HG03064 (cell line): ENCODE data around the gene GIMAP4.
"Not testable (repeated sequence)": the region's sequence is repeated elsewhere in the genome, so short reads cannot be mapped to it uniquely, and the experiment has no call there.

ENCODE experiments used
- ATAC-seq: cut with Tn5 transposase; IDR thresholded peaks from one replicate; pipeline ENCODE4 v1.9.1; 2021; ENCODE audit warnings: low read depth; ENCODE audit not compliant: unreplicated experiment

GIMAP4 gene

GRCh38 chr7:150567169-150567568 lies at the start of gene GIMAP4:
TSS of gene GIMAP4 (plus strand) at chr7:150567390. CDS start at chr7:150569902, 2,512 bp downstream.
- no peak for ATAC-seq

- ATAC-seq, result no peak
Observed at GRCh38 chr7:150519310-150519709, 47.9 kb upstream of the GIMAP4 start.

DNA sequence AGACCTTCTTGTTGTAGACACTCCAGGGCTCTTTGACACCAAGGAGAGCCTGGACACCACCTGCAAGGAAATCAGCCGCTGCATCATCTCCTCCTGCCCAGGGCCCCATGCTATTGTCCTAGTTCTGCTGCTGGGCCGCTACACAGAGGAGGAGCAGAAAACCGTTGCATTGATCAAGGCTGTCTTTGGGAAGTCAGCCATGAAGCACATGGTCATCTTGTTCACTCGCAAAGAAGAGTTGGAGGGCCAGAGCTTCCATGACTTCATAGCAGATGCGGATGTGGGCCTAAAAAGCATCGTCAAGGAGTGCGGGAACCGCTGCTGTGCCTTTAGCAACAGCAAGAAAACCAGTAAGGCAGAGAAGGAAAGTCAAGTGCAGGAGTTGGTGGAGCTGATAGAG lies 47.0 kb upstream of the GIMAP4 start:
- no peak for ATAC-seq

- not testable (repeated sequence) for ATAC-seq
Observed at GRCh38 chr7:150522931-150523330, 44.3 kb upstream of the GIMAP4 start.

- no peak for ATAC-seq
Observed at GRCh38 chr7:150524018-150524417, 43.2 kb upstream of the GIMAP4 start.

DNA sequence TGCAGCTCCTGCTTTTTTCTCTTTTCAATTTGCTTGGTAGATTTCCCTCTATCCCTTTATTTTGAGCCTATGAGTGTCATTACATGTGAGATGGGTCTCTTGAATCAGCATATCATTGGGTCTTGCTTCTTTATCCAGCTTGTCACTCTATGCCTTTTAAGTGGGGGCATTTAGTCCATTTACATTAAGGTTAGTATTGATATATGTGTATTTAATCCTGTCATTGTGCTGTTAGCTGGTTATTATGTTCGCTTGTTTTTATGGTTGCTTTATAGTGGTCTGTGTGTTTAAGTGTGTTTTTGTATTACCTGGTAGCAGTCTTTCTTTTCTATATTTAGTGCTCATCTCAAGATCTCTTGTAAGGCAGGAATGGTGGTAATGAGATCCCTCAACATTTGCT lies 35.5 kb upstream of the GIMAP4 start:
- no peak for ATAC-seq

DNA sequence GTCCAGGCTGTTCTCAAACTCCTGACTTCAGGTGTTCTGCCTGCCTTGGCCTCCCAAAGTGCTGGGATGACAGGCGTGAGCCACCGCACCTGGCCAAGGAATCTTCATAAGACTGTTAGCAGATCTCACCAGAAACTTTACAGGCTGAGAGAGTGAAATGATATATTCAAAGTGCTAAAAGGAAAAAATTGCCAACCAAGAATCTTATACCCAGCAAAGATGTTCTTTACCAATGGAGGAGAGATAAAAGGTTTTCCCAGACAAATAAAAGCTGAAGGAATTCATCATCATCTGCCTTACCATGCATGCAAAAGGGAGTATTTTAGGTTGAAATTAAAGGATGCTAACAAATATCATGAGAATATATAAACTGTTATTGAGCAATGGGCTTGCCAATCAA lies 28.9 kb upstream of the GIMAP4 start:
- no peak for ATAC-seq

DNA sequence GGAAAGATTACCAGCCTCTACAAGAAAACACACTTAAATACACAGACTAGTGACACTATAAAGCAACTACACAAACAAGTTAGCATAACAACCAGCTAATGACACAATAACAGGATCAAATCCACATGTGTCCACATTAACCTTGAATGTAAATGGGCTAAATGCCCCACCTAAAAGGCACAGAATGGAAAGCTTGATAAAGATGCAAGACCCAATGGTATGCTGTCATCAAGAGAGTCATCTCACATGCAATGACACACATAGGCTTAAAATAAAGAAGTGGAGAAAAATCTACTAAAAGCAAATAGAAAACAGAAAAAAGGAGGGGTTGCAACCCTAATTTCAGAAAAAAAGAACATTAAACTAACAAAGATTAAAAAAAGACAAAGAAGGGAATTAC lies 14.0 kb upstream of the GIMAP4 start:
- ATAC-seq, result no peak

GRCh38 chr7:150556521-150557138 lies 10.6 kb upstream of the GIMAP4 start:
- no peak for ATAC-seq

DNA sequence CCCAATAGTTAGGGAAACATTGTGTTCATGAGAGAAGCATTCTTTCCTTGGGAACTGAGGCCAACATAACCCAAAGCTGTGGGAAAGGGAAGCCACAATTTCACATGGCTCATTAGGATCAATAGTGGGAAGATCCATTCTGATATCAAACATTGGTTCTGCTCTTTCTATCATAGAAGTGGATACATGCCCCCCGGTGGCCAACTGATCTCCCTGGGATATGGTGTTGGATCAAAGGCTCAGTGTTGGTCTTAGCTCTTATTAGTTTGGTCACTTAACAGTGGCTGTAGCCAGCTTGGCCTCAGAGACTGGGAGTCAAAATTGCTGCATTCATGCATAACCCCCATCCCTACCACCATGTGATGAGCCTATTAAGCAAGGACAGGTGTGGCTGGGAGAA lies 6.7 kb upstream of the GIMAP4 start:
- ATAC-seq, result no peak

- ATAC-seq, result no peak
Observed at GRCh38 chr7:150562919-150563318, 4.3 kb upstream of the GIMAP4 start.

GRCh38 chr7:150564006-150564405 lies 3.2 kb upstream of the GIMAP4 start:
- ATAC-seq, result no peak

- ATAC-seq, result no peak
Observed at GRCh38 chr7:150564566-150564965, 2.6 kb upstream of the GIMAP4 start.

DNA sequence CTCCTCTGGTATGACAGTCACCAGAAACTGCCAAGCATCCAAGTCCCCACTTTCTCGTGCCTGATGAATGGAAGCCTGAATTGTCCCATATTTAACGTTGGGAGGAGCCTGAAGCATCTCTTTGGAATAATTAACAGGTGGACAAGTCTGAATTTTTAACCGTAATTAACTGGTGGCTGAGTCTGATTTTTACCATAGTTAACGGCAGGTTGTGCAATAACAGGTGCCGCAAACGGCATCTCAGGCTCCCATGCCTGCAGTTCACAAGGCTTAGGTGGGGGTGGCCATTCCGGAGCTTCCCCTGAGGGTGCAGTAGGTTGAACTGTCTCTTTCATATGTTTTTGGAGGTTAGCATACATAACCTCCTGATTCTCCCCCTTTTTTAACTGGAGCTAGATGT lies 2.0 kb upstream of the GIMAP4 start:
- no peak for ATAC-seq

DNA sequence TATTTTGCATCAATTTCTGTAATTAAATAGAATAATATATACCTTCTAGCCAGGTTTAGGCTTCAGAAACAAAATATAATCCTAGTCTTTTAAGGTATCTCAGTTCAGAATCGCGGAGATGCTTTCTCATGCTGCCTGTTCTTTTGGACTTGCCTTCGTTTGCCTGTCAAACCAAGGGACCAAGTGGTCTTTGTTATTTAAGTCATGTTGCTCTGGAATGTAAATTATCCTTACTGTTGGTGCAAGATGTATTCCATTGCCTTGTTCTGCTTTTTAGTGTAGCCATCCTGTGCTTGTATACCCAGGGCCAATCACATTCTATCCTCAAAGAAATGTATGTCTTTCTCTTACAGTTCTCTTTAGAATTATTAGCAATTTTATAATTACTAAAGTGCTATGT lies 1.1 kb upstream of the GIMAP4 start:
- no peak for ATAC-seq

GRCh38 chr7:150566572-150566971 lies 618 bp upstream of the GIMAP4 start:
- no peak for ATAC-seq

DNA sequence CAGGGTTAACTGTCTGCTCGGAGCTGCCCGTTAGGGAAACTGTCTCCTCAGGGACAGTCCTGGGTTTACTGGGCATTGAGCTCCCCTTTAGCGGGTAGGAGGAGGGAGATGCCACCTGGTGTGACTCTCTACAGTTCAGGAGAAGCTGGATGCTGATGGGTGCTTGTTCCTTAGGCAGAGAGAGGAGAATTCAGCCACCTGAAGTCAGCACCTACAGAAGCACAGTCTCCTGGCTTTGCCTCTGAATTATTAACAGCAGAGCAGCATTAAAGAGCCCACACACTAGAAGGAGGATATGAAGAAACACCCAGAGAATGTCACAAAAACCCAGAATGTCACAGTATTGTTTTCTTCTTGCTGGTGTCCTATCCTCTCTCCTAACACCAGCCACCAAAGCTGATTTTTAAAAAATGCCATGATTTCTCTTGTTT lies 696 bp downstream of the GIMAP4 start:
- ATAC-seq, result no peak

DNA sequence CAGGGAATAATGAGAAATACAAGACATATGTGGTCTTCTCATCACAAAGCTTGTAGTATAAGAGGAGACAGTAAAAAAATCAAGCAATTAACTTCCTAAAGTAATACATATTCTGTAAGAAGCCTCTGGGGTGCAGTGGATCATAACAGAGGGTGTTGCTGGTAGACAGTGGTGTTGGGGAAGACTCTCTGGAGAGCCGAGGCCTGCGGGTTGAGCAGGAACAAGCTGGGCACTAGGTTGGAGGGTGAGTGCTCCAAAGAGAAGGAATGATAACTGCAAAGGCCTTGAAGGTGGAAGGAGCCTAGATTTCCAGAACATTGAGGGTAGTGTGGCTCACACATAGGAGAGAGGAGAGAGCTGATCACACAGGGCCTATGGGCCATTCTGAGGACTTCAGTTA lies 1.5 kb downstream of the GIMAP4 start:
- no peak for ATAC-seq

GRCh38 chr7:150569245-150569955 lies 2.2 kb downstream of the GIMAP4 start:
- no peak for ATAC-seq

DNA sequence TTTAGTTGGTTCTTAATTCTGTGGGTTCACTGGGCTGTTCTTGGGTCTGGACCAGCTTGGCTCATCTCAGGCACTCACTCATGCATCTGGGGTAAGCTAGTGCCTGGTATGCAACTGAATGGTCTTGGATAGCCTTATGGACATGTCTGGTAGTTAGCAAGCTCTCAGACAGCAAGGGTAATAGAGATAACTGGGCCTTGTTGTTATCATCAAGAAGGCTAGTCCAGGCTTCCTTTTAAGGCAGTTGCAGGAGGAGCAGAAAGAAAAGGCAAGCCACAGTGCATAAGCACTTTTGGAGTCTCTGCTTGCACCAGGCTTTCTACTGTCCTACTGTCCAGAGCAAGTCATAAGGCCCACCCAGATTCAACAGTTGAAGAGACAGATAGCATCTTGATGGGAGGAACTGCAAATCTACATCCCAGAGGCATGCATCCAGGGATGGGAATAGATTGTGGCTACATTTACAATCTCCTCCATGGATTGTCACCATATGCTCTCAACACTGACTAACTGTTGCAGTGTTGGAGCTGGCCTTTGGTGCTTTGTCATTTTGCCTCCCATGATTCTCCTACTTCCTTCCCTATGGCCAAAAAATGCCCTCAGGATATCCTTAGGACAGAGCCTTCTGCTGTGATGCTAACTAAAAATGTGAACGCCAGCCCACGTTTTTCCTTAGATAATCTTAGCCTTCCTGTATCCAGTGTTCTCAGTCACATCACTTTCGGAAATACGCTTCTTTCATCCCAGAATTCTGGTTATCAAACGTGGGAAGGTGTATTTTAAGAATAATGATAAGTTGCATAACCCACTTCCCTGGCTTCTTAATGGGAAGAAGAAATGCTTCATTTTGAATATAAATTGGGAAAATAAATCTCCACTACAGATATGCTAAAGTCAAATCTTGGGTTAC lies 3.6 kb downstream of the GIMAP4 start:
- no peak for ATAC-seq

- ATAC-seq, result no peak
Observed at GRCh38 chr7:150572496-150572895, 5.3 kb downstream of the GIMAP4 start.
